Muscle layer of duodenum (tissue), 2 donors: Measurements from ENCODE around the gene PGRMC1.
"Not testable (repeated sequence)": the region's sequence is repeated elsewhere in the genome, so short reads cannot be mapped to it uniquely, and the experiment has no call there.

Experiments
- H3K27ac ChIP-seq: one replicate; pipeline ENCODE4 v1.7.0; 2013; ENCODE audit warnings: mild to moderate bottlenecking, low read length
- H3K27me3 ChIP-seq: one replicate; pipeline ENCODE4 v1.7.0; 2013; ENCODE audit warnings: low read depth, mild to moderate bottlenecking, control low read depth, low read length
- H3K36me3 ChIP-seq, 2 donors: one replicate each; pipeline ENCODE4 v1.7.0; 2013; ENCODE audit warnings: low read length in 2 of 2, control low read depth in 1 of 2, mild to moderate bottlenecking in 1 of 2; ENCODE audit not compliant: insufficient read depth in 2 of 2, control insufficient read depth in 1 of 2
- H3K4me1 ChIP-seq, 2 donors: one replicate each; pipeline ENCODE4 v1.7.0; 2013; ENCODE audit warnings: low read length in 2 of 2, mild to moderate bottlenecking in 2 of 2, control low read depth in 1 of 2, moderate library complexity in 1 of 2; ENCODE audit not compliant: insufficient read depth in 2 of 2, control insufficient read depth in 1 of 2
- H3K4me3 ChIP-seq, 2 donors: one replicate each; pipeline ENCODE4 v1.7.0; 2013; ENCODE audit warnings: low read length in 2 of 2, low read depth in 1 of 2, mild to moderate bottlenecking in 1 of 2
- H3K9me3 ChIP-seq, 2 donors: one replicate each; pipeline ENCODE4 v1.7.0; 2013; ENCODE audit warnings: low read length in 2 of 2, control low read depth in 1 of 2, mild to moderate bottlenecking in 1 of 2; ENCODE audit not compliant: control insufficient read depth in 1 of 2
- donor health status: healthy.

PGRMC1 gene

GRCh38 chrX:119208401-119209057 lies 27.6 kb upstream of the PGRMC1 start:
- Histone ChIP-seq H3K4me3 (no peak overlapping the region), H3K36me3 (no peaks in the 10 kb centered on the region), H3K27ac (no peak overlapping the region), H3K27me3 (no peaks in the 10 kb centered on the region), H3K4me1 (no peaks in the 10 kb centered on the region), H3K9me3 (no peaks in the 10 kb centered on the region)

- H3K9me3 ChIP-seq, H3K36me3 ChIP-seq, H3K4me3 ChIP-seq, H3K27me3 ChIP-seq, H3K27ac ChIP-seq, H3K4me1 ChIP-seq: not testable (repeated sequence)
These were observed 25.0 kb upstream of the PGRMC1 start for GRCh38 chrX:119210931-119211648.

- Histone ChIP-seq H3K36me3 (no peaks in the 10 kb centered on the region), H3K27me3 (no peaks in the 10 kb centered on the region), H3K4me3 (no peak overlapping the region), H3K4me1 (no peaks in the 10 kb centered on the region), H3K27ac (no peak overlapping the region), H3K9me3 (no peaks in the 10 kb centered on the region)
These were observed 24.5 kb upstream of the PGRMC1 start for GRCh38 chrX:119211649-119212014.

GRCh38 chrX:119218198-119218597 lies 17.9 kb upstream of the PGRMC1 start:
- Histone ChIP-seq H3K4me1 (no peaks in the 10 kb centered on the region), H3K36me3 (no peaks in the 10 kb centered on the region), H3K4me3 (no peak overlapping the region), H3K27ac (no peak overlapping the region), H3K9me3 (no peaks in the 10 kb centered on the region), H3K27me3 (no peaks in the 10 kb centered on the region)

- no peaks in the 10 kb centered on the region for H3K4me1 ChIP-seq
- H3K36me3 ChIP-seq: no peaks in the 10 kb centered on the region
- H3K27me3 ChIP-seq: no peaks in the 10 kb centered on the region
- no peak overlapping the region for H3K27ac ChIP-seq
- H3K4me3 ChIP-seq: no peak overlapping the region
- H3K9me3 ChIP-seq: no peaks in the 10 kb centered on the region
These were observed 13.2 kb upstream of the PGRMC1 start for GRCh38 chrX:119222932-119223331.

- Histone ChIP-seq H3K27me3 (no peaks in the 10 kb centered on the region), H3K27ac (no peak overlapping the region), H3K4me3 (no peak overlapping the region), H3K9me3 (no peaks in the 10 kb centered on the region), H3K36me3 (no peaks in the 10 kb centered on the region), H3K4me1 (no peaks in the 10 kb centered on the region)
These were observed 12.3 kb upstream of the PGRMC1 start for GRCh38 chrX:119223783-119224182.

- H3K27ac ChIP-seq: no peak overlapping the region
- no peaks in the 10 kb centered on the region for H3K27me3 ChIP-seq
- no peaks in the 10 kb centered on the region for H3K9me3 ChIP-seq
- no peaks in the 10 kb centered on the region for H3K4me1 ChIP-seq
- H3K4me3 ChIP-seq: no peak overlapping the region
- no peaks in the 10 kb centered on the region for H3K36me3 ChIP-seq
These were observed 9.6 kb upstream of the PGRMC1 start for GRCh38 chrX:119226446-119226845.

- Histone ChIP-seq H3K27me3 (no peaks in the 10 kb centered on the region), H3K4me3 (no peak overlapping the region), H3K27ac (no peak overlapping the region), H3K9me3 (no peaks in the 10 kb centered on the region), H3K36me3 (no peaks in the 10 kb centered on the region), H3K4me1 (no peaks in the 10 kb centered on the region)
These were observed 7.4 kb upstream of the PGRMC1 start for GRCh38 chrX:119228512-119229252.

- Histone ChIP-seq H3K4me1 (no peaks in the 10 kb centered on the region), H3K27me3 (no peaks in the 10 kb centered on the region), H3K4me3 (no peak overlapping the region), H3K36me3 (no peaks in the 10 kb centered on the region), H3K9me3 (no peaks in the 10 kb centered on the region), H3K27ac (no peak overlapping the region)
These were observed 6.9 kb upstream of the PGRMC1 start for GRCh38 chrX:119229253-119229615.

GRCh38 chrX:119230850-119231249 lies 5.2 kb upstream of the PGRMC1 start:
- no peaks in the 10 kb centered on the region for H3K4me1 ChIP-seq
- H3K36me3 ChIP-seq: no peaks in the 10 kb centered on the region
- H3K4me3 ChIP-seq: no peak overlapping the region
- H3K27ac ChIP-seq: no peak overlapping the region
- H3K27me3 ChIP-seq: no peaks in the 10 kb centered on the region
- no peaks in the 10 kb centered on the region for H3K9me3 ChIP-seq

GRCh38 chrX:119231936-119232445 lies 4.1 kb upstream of the PGRMC1 start:
- Histone ChIP-seq H3K9me3 (no peaks in the 10 kb centered on the region), H3K4me1 (no peaks in the 10 kb centered on the region), H3K4me3 (no peak overlapping the region), H3K36me3 (no peaks in the 10 kb centered on the region), H3K27ac (no peak overlapping the region), H3K27me3 (no peaks in the 10 kb centered on the region)
